Heart left ventricle (tissue), 16 donors: ENCODE results near the gene PTPN11. TPM values are rescaled to one million over a fixed set of nuclear protein-coding genes. Genes with fewer than 3 reads are reported as not detected.

Source experiments
- ATAC-seq, 4 donors: fragments of 200-7000 bp; cut with Tn5 transposase; one replicate each; pipeline ENCODE4 v1.9.1; 2020 to 2022; ENCODE audit warnings: moderate library complexity in 4 of 4, mild to moderate bottlenecking in 3 of 4, moderate number of reproducible peaks in 1 of 4
- DNase-seq, 5 donors: peaks; one replicate each; pipeline ENCODE4 v3.0.0-alpha.2; 2020
- H3K27ac ChIP-seq, 12 donors: fragments of 200-600 bp; sonication (generic) in 4 of 12; one replicate each; pipeline versions ENCODE4 v1.5.0 to v1.8.0; 2016 to 2022; ENCODE audit warnings: mild to moderate bottlenecking in 2 of 12
- H3K27me3 ChIP-seq, 9 donors: fragments of 200-600 bp; sonication (generic) in 2 of 9; one replicate each; pipeline versions ENCODE4 v1.5.1 to v1.8.0; 2016 to 2022; ENCODE audit warnings: mild to moderate bottlenecking in 3 of 9
- H3K36me3 ChIP-seq, 9 donors: fragments of 200-600 bp; sonication (generic) in 2 of 9; one replicate each; pipeline versions ENCODE4 v1.5.0 to v1.8.0; 2018 to 2022; ENCODE audit warnings: mild to moderate bottlenecking in 2 of 9
- H3K4me1 ChIP-seq, 12 donors: fragments of 200-600 bp; sonication (generic) in 4 of 12; one replicate each; pipeline versions ENCODE4 v1.5.0 to v1.8.0; 2016 to 2022; ENCODE audit warnings: mild to moderate bottlenecking in 3 of 12
- H3K4me3 ChIP-seq, 12 donors: fragments of 200-600 bp; sonication (generic) in 4 of 12; one replicate each; pipeline versions ENCODE4 v1.5.0 to v1.8.0; 2017 to 2022; ENCODE audit warnings: mild to moderate bottlenecking in 9 of 12, moderate library complexity in 4 of 12
- H3K9me3 ChIP-seq, 12 donors: fragments of 200-600 bp; sonication (generic) in 4 of 12; one replicate each; pipeline versions ENCODE4 v1.5.0 to v1.8.0; 2016 to 2022; ENCODE audit warnings: mild to moderate bottlenecking in 1 of 12
- POLR2A ChIP-seq, 2 donors: fragments of 450-650 bp; IDR thresholded peaks; one replicate each; pipeline ENCODE4 v1.6.1; 2017; ENCODE audit warnings: antibody characterized with exemption in 2 of 2, mild to moderate bottlenecking in 2 of 2, moderate library complexity in 2 of 2
- WGBS, 4 donors: extraction: QIAGEN DNeasy Blood & Tissue Kit in 2 of 4; methylation state at CpG; one replicate each; pipeline versions ENCODE4 v1.1.5 to v1.1.7; 2013 to 2018; 5-methylcytosine and 5-hydroxymethylcytosine counted together
- intact Hi-C, 10 donors: fragments of 100-400 bp; cut with DNase I; formaldehyde crosslinking; loops; one replicate each; pipeline versions ENCODE4 v1.11.1 to v1.14.2; 2022
- polyA plus RNA-seq, 2 donors: library from polyadenylated mRNA; stranded (reverse); fragments of 200-250 nt; gene quantifications; one replicate each; pipeline ENCODE4 v1.2.3, GENCODE V29; 2013
- total RNA-seq, 9 donors: library from RNA; depleted of rRNA in 2 of 9; stranded (reverse); fragments of >200 nt in 2 of 9; fragmentation: NEBNext Ultra II Directional in 3 of 9; extraction: Animal tissue kit (Norgen Biotek cat#: 25700) in 3 of 9; gene quantifications; one replicate each; pipeline versions ENCODE4 v1.1.0 to v1.2.4, GENCODE V29; 2016 to 2023
- TF ChIP-seq, protein P1 (sequence below), 12 donors: fragments of 200-600 bp; sonication (generic) in 4 of 12; IDR thresholded peaks; one replicate each; pipeline versions ENCODE4 v1.5.0 to v1.8.0; 2018 to 2022; ENCODE audit warnings: antibody characterized with exemption in 12 of 12, mild to moderate bottlenecking in 5 of 12
- donor health status: ischemic (EF 13 %, LVEDD 7.1; RV severe dilation, severe dysfunction).
- donor health status: healthy with polysubstance abuse.
- donor health status: DM: no; HTN: yes; CAD: no.
- donor health status: DM: no; HTN: no; CAD: no.
- donor health status: ischemic (EF 25% LVEDD 6.9; RV normal size, moderate dysfunction).
- donor health status: ischemic (EF 25% LVEDD 5.7; RV mildly dilated, moderate dysfunction).
- donor health status: healthy.
- donor health status: DM: yes; HTN: yes; CAD: no.
- donor health status: ischemic (EF 35%, LVEDD 5.7; RV mildly dilated, moderate dysfunction).
- donor health status: nonischemic (EF 11% LVEDD 7.7; RV severe dilation, severe dysfunction).
- donor health status: DM: yes; HTN: yes; CAD: no.
- donor health status: PGD.
- donor health status: ischemic (EF 29% LVEDD 5.4; RV normal size, mild dysfunction).
- donor health status: nonischemic (EF 23%, LVEDD 6.1; RV moderate dilation, normal function).

Gene PTPN11
- total and polyA plus RNA-seq, 11 donors = 35.9 to 197 (median 130) TPM

DNA sequence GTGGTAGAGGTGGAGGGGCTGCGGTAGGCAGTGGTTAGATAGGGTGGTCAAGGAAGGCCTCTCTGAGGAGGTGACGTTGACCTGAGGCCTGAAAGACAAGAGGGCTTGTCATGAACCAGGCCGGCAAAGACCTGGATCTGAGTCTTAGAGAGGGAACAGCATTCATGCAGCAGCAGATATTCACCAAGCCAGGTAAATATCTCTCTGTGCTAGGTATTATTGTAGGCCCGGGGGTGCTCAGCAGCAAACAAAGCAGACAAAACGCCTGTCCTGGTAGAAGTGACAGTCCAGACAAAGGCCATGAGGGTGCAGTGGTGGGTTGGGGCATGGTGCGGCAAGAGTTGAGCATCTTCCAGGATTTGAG, 117.6 kb downstream of the PTPN11 start:
- no peak overlapping the region for H3K27ac ChIP-seq
- H3K4me3 ChIP-seq = no peak overlapping the region
- H3K27me3 ChIP-seq = peaks cover 0 to 4% (median 0%) of the 10 kb centered on the region in 9 donors
- no peak for TF ChIP-seq POLR2A (IDR thresholded peaks at IDR 0.05)
- TF ChIP-seq, protein P1, sequence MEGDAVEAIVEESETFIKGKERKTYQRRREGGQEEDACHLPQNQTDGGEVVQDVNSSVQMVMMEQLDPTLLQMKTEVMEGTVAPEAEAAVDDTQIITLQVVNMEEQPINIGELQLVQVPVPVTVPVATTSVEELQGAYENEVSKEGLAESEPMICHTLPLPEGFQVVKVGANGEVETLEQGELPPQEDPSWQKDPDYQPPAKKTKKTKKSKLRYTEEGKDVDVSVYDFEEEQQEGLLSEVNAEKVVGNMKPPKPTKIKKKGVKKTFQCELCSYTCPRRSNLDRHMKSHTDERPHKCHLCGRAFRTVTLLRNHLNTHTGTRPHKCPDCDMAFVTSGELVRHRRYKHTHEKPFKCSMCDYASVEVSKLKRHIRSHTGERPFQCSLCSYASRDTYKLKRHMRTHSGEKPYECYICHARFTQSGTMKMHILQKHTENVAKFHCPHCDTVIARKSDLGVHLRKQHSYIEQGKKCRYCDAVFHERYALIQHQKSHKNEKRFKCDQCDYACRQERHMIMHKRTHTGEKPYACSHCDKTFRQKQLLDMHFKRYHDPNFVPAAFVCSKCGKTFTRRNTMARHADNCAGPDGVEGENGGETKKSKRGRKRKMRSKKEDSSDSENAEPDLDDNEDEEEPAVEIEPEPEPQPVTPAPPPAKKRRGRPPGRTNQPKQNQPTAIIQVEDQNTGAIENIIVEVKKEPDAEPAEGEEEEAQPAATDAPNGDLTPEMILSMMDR (IDR thresholded peaks at IDR 0.05) = no peak
- H3K4me1 ChIP-seq = no peaks in the 10 kb centered on the region
- H3K9me3 ChIP-seq = peaks cover 0 to 1% (median 0%) of the 10 kb centered on the region in 12 donors
- no peaks in the 10 kb centered on the region for H3K36me3 ChIP-seq
- intact Hi-C loops = no loop called here
- no peak for ATAC-seq
- 79 to 87% (median 83%) methylated on average over 6 of the region's 6 CpGs for WGBS, 4 donors
- no peak for DNase-seq

- ATAC-seq (no peak), DNase-seq (no peak)
- Histone ChIP-seq H3K36me3 (no peaks in the 10 kb centered on the region), H3K4me1 (no peaks in the 10 kb centered on the region), H3K27me3 (peaks cover 0 to 4% (median 0%) of the 10 kb centered on the region in 9 donors), H3K9me3 (no peaks in the 10 kb centered on the region), H3K27ac (no peak overlapping the region), H3K4me3 (no peak overlapping the region)
- WGBS, 4 donors = 46 to 72% (median 59%) methylated on average over 3 of the region's 3 CpGs
- TF ChIP-seq, protein P1 (IDR thresholded peaks at IDR 0.05) = no peak
- TF ChIP-seq POLR2A (IDR thresholded peaks at IDR 0.05) = no peak
- intact Hi-C loops = no loop called here
Measured at GRCh38 chr12:112537710-112538396, 119.1 kb downstream of the PTPN11 start.

DNA sequence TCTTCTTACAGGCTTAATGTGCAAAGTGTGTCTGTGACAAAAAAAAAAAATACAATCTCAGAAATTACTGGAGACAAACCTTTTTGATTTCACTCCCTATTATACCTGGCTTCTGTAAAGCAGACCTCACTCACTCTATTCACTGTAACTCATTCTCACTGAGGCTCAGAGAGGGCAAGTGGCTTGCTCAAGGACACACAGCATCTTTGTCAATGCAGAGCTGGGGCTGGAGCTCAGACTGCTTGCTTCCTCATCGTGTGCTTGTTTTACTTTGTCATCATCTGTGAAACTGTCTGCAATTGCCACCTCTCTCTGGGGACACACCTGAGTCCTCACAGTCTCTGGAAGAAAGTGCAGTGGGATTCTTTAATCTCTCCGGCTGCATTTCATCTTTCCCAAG, 120.0 kb downstream of the PTPN11 start:
- 53 to 63% (median 58%) methylated on average over 2 of the region's 2 CpGs for WGBS, 4 donors
- H3K36me3 ChIP-seq = no peaks in the 10 kb centered on the region
- no peak for TF ChIP-seq POLR2A (IDR thresholded peaks at IDR 0.05)
- TF ChIP-seq, protein P1 (IDR thresholded peaks at IDR 0.05) = no peak
- no peaks in the 10 kb centered on the region for H3K9me3 ChIP-seq
- ATAC-seq = no peak
- H3K4me3 ChIP-seq = no peak overlapping the region
- H3K27ac ChIP-seq = no peak overlapping the region
- no peaks in the 10 kb centered on the region for H3K4me1 ChIP-seq
- intact Hi-C loops = no loop called here
- peaks cover 0 to 4% (median 0%) of the 10 kb centered on the region in 9 donors for H3K27me3 ChIP-seq
- no peak for DNase-seq

DNA sequence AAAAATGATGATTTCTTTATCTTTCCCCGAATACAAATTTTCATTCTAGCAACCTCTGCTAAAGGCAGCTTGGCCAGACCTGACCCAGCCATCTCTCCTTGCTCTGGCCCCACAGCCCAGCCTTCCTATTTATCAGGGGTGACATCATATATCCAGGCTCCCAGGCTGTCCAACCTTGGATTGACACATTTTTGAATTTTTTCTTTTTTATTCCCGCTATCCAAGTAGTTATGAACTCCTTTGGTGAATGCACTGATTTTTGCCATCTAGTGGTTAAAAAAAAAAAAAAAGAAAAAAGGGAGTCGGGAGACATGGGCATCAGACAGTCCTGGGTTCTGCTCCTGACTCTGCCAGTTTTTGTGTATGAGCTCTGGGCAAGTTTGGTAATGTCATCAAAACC, 120.5 kb downstream of the PTPN11 start:
- Histone ChIP-seq H3K27ac (no peak overlapping the region), H3K4me1 (no peaks in the 10 kb centered on the region), H3K4me3 (no peak overlapping the region), H3K9me3 (no peaks in the 10 kb centered on the region), H3K36me3 (no peaks in the 10 kb centered on the region), H3K27me3 (peaks cover 0 to 4% (median 0%) of the 10 kb centered on the region in 9 donors)
- DNase-seq = no peak
- WGBS, 4 donors = 43 to 57% (median 51%) methylated on average over 3 of the region's 3 CpGs
- ATAC-seq = no peak
- intact Hi-C loops = no loop called here
- TF ChIP-seq, protein P1 (IDR thresholded peaks at IDR 0.05) = no peak
- TF ChIP-seq POLR2A (IDR thresholded peaks at IDR 0.05) = no peak
